MM.1S (cell line): ENCODE measurements around the gene ODAD4.

Source experiments
- DNase-seq: peaks from one replicate; pipeline ENCODE4 v3.0.0-alpha.2; 2015
- H2AFZ ChIP-seq: fragments of 300-600 bp; sonication (generic); 2 replicates; pipeline ENCODE4 v1.6.0; 2016; ENCODE audit warnings: antibody characterized with exemption, low read length
- H3F3A ChIP-seq: fragments of 300-600 bp; sonication (generic); 2 replicates; pipeline ENCODE4 v1.6.1; 2016; ENCODE audit warnings: mild to moderate bottlenecking, antibody characterized with exemption, low read length, moderate library complexity, mixed read lengths; ENCODE audit not compliant: insufficient read depth
- H3K27ac ChIP-seq: fragments of 300-600 bp; sonication (generic); 2 replicates; pipeline ENCODE4 v1.5.1; 2016; ENCODE audit warnings: mild to moderate bottlenecking, low read length
- H3K27me3 ChIP-seq: fragments of 300-600 bp; sonication (generic); replicated peaks from 2 replicates; pipeline ENCODE4 v1.6.0; 2016; ENCODE audit warnings: low read length; ENCODE audit not compliant: insufficient read depth
- H3K36me3 ChIP-seq: fragments of 300-600 bp; sonication (generic); replicated peaks from 2 replicates; pipeline ENCODE4 v1.6.1; 2016; ENCODE audit warnings: mild to moderate bottlenecking, low read length, mixed read lengths; ENCODE audit not compliant: insufficient read depth
- H3K4me1 ChIP-seq: fragments of 300-600 bp; sonication (generic); 2 replicates; pipeline ENCODE4 v1.6.1; 2016; ENCODE audit warnings: low read length, mixed read lengths
- H3K4me2 ChIP-seq: fragments of 300-600 bp; sonication (generic); 2 replicates; pipeline ENCODE4 v1.6.0; 2016; ENCODE audit warnings: low read depth, low read length
- H3K4me3 ChIP-seq: fragments of 300-600 bp; sonication (generic); 2 replicates; pipeline ENCODE4 v1.5.1; 2016; ENCODE audit warnings: low read length, mixed read lengths
- H3K79me2 ChIP-seq: fragments of 300-600 bp; sonication (generic); 2 replicates; pipeline ENCODE4 v1.6.1; 2016; ENCODE audit warnings: mixed run types, low read length, mixed read lengths
- H3K9ac ChIP-seq: fragments of 300-600 bp; sonication (generic); 2 replicates; pipeline ENCODE4 v1.6.1; 2016; ENCODE audit warnings: low read length, mixed read lengths
- H3K9me2 ChIP-seq: fragments of 300-600 bp; sonication (generic); replicated peaks from 2 replicates; pipeline ENCODE4 v1.6.1; 2016; ENCODE audit warnings: mild to moderate bottlenecking, low read length, mixed read lengths; ENCODE audit not compliant: insufficient read depth
- H3K9me3 ChIP-seq: fragments of 300-600 bp; sonication (generic); replicated peaks from 2 replicates; pipeline ENCODE4 v1.6.1; 2016; ENCODE audit warnings: mild to moderate bottlenecking, low read length, mixed read lengths; ENCODE audit not compliant: insufficient read depth
- H4K20me1 ChIP-seq: fragments of 300-600 bp; sonication (generic); 2 replicates; pipeline ENCODE4 v1.6.1; 2016; ENCODE audit warnings: mild to moderate bottlenecking, low read length, moderate library complexity, mixed read lengths; ENCODE audit not compliant: insufficient read depth
- CTCF ChIP-seq: fragments of 300-600 bp; sonication (generic); IDR thresholded peaks from 2 replicates; pipeline ENCODE4 v1.5.1; 2016; ENCODE audit warnings: antibody characterized with exemption, low read length, mixed read lengths
- EZH2 ChIP-seq: fragments of 300-600 bp; sonication (generic); optimal IDR thresholded peaks from 2 replicates; pipeline ENCODE3; 2017; ENCODE audit warnings: low read depth, mild to moderate bottlenecking, antibody characterized with exemption, low read length, mixed read lengths
- EZH2phosphoT487 ChIP-seq: fragments of 300-600 bp; sonication (generic); IDR thresholded peaks from 2 replicates; pipeline ENCODE4 v1.6.1; 2018; ENCODE audit warnings: antibody characterized with exemption, low read length

Gene ODAD4

GRCh38 chr17:41982026-41982760, 51.8 kb downstream of the ODAD4 start:
- H3K36me3 ChIP-seq: peaks cover 14% of the 10 kb centered on the region
- peaks cover 7% of the 10 kb centered on the region for H3F3A ChIP-seq
- H2AFZ ChIP-seq: no peak overlapping the region
- TF ChIP-seq EZH2phosphoT487 (no peak), CTCF (no peak), EZH2 (no peak)
- H3K27ac ChIP-seq: no peak overlapping the region
- peaks cover 11% of the 10 kb centered on the region; the same call in 1 of the 2 replicates for H3K79me2 ChIP-seq
- DNase-seq: no peak
- H4K20me1 ChIP-seq: no peaks in the 10 kb centered on the region
- H3K4me1 ChIP-seq: peaks cover 12% of the 10 kb centered on the region
- H3K27me3 ChIP-seq: no peaks in the 10 kb centered on the region
- no peaks in the 10 kb centered on the region for H3K9me2 ChIP-seq
- H3K4me3 ChIP-seq: no peak overlapping the region
- no peak overlapping the region for H3K9ac ChIP-seq
- no peak overlapping the region for H3K4me2 ChIP-seq
- H3K9me3 ChIP-seq: no peaks in the 10 kb centered on the region

- no peaks in the 10 kb centered on the region for H4K20me1 ChIP-seq
- H3K4me3 ChIP-seq: no peak overlapping the region
- H3K79me2 ChIP-seq: peaks cover 8% of the 10 kb centered on the region; the same call in 1 of the 2 replicates
- TF ChIP-seq EZH2 (no peak), CTCF (no peak), EZH2phosphoT487 (no peak)
- H3K36me3 ChIP-seq: peaks cover 21% of the 10 kb centered on the region
- no peaks in the 10 kb centered on the region for H3F3A ChIP-seq
- no peaks in the 10 kb centered on the region for H3K27me3 ChIP-seq
- no peak overlapping the region for H3K27ac ChIP-seq
- no peak overlapping the region for H3K4me2 ChIP-seq
- H2AFZ ChIP-seq: no peak overlapping the region
- DNase-seq: no peak
- no peaks in the 10 kb centered on the region for H3K4me1 ChIP-seq
- no peak overlapping the region for H3K9ac ChIP-seq
- no peaks in the 10 kb centered on the region for H3K9me3 ChIP-seq
- no peaks in the 10 kb centered on the region for H3K9me2 ChIP-seq
Observed at GRCh38 chr17:41984454-41984853, 54.0 kb downstream of the ODAD4 start.

GRCh38 chr17:41985919-41986318, 55.5 kb downstream of the ODAD4 start:
- Histone ChIP-seq H3K36me3 (peaks cover 22% of the 10 kb centered on the region), H3K27me3 (no peaks in the 10 kb centered on the region), H3F3A (no peaks in the 10 kb centered on the region), H3K27ac (no peak overlapping the region), H3K9me2 (no peaks in the 10 kb centered on the region), H2AFZ (no peak overlapping the region), H3K9ac (no peak overlapping the region), H3K4me1 (peaks cover 8% of the 10 kb centered on the region), H3K4me2 (no peak overlapping the region), H3K79me2 (peaks cover 15% of the 10 kb centered on the region), H4K20me1 (no peaks in the 10 kb centered on the region), H3K9me3 (no peaks in the 10 kb centered on the region), H3K4me3 (no peak overlapping the region)
- TF ChIP-seq CTCF (no peak), EZH2 (no peak), EZH2phosphoT487 (no peak)
- no peak for DNase-seq
